Measurements from ENCODE around the gene NACC2.

GRCh38 chr9:136144450-136144849 lies 49.4 kb upstream of the NACC2 start:
- TF ChIP-seq CTCF (conservative IDR thresholded peaks at IDR 0.05; ENCODE audit: low read depth in 2 of 2) (no peak), EZH2 (IDR thresholded peaks at IDR 0.05; ENCODE audit: low read depth, unreplicated experiment) (no peak), JUNB (IDR thresholded peaks at IDR 0.05; ENCODE audit: unreplicated experiment) (no peak), ZNF114 (CRISPR knock-in tag; IDR thresholded peaks at IDR 0.05) (no peak), EZH2phosphoT487 (IDR thresholded peaks at IDR 0.05; ENCODE audit: unreplicated experiment) (no peak), POLR2AphosphoS5 (IDR thresholded peaks at IDR 0.05; ENCODE audit: low read depth) (no peak), CREB1 (CRISPR knock-in tag; IDR thresholded peaks at IDR 0.05; ENCODE audit: low read depth) (no peak), NANOG (IDR thresholded peaks at IDR 0.05; ENCODE audit: borderline replicate concordance) (no peak), ZNF331 (CRISPR knock-in tag; IDR thresholded peaks at IDR 0.05; ENCODE audit: low read depth) (no peak), STAT1 (IDR thresholded peaks at IDR 0.05; ENCODE audit: unreplicated experiment) (no peak)
- TF ChIP-seq, protein P1, sequence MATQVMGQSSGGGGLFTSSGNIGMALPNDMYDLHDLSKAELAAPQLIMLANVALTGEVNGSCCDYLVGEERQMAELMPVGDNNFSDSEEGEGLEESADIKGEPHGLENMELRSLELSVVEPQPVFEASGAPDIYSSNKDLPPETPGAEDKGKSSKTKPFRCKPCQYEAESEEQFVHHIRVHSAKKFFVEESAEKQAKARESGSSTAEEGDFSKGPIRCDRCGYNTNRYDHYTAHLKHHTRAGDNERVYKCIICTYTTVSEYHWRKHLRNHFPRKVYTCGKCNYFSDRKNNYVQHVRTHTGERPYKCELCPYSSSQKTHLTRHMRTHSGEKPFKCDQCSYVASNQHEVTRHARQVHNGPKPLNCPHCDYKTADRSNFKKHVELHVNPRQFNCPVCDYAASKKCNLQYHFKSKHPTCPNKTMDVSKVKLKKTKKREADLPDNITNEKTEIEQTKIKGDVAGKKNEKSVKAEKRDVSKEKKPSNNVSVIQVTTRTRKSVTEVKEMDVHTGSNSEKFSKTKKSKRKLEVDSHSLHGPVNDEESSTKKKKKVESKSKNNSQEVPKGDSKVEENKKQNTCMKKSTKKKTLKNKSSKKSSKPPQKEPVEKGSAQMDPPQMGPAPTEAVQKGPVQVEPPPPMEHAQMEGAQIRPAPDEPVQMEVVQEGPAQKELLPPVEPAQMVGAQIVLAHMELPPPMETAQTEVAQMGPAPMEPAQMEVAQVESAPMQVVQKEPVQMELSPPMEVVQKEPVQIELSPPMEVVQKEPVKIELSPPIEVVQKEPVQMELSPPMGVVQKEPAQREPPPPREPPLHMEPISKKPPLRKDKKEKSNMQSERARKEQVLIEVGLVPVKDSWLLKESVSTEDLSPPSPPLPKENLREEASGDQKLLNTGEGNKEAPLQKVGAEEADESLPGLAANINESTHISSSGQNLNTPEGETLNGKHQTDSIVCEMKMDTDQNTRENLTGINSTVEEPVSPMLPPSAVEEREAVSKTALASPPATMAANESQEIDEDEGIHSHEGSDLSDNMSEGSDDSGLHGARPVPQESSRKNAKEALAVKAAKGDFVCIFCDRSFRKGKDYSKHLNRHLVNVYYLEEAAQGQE (IDR thresholded peaks at IDR 0.05; ENCODE audit: unreplicated experiment) = no peak
- TF ChIP-seq, protein P2, sequence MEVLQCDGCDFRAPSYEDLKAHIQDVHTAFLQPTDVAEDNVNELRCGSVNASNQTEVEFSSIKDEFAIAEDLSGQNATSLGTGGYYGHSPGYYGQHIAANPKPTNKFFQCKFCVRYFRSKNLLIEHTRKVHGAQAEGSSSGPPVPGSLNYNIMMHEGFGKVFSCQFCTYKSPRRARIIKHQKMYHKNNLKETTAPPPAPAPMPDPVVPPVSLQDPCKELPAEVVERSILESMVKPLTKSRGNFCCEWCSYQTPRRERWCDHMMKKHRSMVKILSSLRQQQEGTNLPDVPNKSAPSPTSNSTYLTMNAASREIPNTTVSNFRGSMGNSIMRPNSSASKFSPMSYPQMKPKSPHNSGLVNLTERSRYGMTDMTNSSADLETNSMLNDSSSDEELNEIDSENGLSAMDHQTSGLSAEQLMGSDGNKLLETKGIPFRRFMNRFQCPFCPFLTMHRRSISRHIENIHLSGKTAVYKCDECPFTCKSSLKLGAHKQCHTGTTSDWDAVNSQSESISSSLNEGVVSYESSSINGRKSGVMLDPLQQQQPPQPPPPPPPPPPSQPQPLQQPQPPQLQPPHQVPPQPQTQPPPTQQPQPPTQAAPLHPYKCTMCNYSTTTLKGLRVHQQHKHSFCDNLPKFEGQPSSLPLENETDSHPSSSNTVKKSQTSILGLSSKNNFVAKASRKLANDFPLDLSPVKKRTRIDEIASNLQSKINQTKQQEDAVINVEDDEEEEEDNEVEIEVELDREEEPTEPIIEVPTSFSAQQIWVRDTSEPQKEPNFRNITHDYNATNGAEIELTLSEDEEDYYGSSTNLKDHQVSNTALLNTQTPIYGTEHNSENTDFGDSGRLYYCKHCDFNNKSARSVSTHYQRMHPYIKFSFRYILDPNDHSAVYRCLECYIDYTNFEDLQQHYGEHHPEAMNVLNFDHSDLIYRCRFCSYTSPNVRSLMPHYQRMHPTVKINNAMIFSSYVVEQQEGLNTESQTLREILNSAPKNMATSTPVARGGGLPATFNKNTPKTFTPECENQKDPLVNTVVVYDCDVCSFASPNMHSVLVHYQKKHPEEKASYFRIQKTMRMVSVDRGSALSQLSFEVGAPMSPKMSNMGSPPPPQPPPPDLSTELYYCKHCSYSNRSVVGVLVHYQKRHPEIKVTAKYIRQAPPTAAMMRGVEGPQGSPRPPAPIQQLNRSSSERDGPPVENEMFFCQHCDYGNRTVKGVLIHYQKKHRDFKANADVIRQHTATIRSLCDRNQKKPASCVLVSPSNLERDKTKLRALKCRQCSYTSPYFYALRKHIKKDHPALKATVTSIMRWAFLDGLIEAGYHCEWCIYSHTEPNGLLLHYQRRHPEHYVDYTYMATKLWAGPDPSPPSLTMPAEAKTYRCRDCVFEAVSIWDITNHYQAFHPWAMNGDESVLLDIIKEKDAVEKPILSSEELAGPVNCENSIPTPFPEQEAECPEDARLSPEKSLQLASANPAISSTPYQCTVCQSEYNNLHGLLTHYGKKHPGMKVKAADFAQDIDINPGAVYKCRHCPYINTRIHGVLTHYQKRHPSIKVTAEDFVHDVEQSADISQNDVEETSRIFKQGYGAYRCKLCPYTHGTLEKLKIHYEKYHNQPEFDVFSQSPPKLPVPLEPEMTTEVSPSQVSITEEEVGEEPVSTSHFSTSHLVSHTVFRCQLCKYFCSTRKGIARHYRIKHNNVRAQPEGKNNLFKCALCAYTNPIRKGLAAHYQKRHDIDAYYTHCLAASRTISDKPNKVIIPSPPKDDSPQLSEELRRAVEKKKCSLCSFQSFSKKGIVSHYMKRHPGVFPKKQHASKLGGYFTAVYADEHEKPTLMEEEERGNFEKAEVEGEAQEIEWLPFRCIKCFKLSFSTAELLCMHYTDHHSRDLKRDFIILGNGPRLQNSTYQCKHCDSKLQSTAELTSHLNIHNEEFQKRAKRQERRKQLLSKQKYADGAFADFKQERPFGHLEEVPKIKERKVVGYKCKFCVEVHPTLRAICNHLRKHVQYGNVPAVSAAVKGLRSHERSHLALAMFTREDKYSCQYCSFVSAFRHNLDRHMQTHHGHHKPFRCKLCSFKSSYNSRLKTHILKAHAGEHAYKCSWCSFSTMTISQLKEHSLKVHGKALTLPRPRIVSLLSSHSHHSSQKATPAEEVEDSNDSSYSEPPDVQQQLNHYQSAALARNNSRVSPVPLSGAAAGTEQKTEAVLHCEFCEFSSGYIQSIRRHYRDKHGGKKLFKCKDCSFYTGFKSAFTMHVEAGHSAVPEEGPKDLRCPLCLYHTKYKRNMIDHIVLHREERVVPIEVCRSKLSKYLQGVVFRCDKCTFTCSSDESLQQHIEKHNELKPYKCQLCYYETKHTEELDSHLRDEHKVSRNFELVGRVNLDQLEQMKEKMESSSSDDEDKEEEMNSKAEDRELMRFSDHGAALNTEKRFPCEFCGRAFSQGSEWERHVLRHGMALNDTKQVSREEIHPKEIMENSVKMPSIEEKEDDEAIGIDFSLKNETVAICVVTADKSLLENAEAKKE (CRISPR knock-in tag; IDR thresholded peaks at IDR 0.05) = no peak
- TF ChIP-seq, protein P3, sequence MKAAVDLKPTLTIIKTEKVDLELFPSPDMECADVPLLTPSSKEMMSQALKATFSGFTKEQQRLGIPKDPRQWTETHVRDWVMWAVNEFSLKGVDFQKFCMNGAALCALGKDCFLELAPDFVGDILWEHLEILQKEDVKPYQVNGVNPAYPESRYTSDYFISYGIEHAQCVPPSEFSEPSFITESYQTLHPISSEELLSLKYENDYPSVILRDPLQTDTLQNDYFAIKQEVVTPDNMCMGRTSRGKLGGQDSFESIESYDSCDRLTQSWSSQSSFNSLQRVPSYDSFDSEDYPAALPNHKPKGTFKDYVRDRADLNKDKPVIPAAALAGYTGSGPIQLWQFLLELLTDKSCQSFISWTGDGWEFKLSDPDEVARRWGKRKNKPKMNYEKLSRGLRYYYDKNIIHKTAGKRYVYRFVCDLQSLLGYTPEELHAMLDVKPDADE (IDR thresholded peaks at IDR 0.05) = no peak
